Smooth muscle cell (in vitro differentiated cells): Measurements from ENCODE around the gene ARHGAP45. TPM values are rescaled to one million over a fixed set of nuclear protein-coding genes. Genes with fewer than 3 reads are reported as not detected.
A peak's percentile ranks its signal among the peaks of the same experiment; 100 is the strongest.
"Not testable (repeated sequence)": the region's sequence is repeated elsewhere in the genome, so short reads cannot be mapped to it uniquely, and the experiment has no call there.

Source experiments
- DNase-seq: peaks from one replicate; lab custom pipeline; 2025; ENCODE audit not compliant: unreplicated experiment; lab: John Stamatoyannopoulos, UW
- H2AFZ ChIP-seq: fragments of 200-600 bp; sonication (generic); 2 replicates; pipeline ENCODE4 v1.6.0; 2016; ENCODE audit warnings: antibody characterized with exemption, low read depth, mild to moderate bottlenecking
- H3F3A ChIP-seq: fragments of 200-600 bp; sonication (generic); 2 replicates; pipeline ENCODE4 v1.6.0; 2017; ENCODE audit warnings: antibody characterized with exemption, low read depth
- H3K27ac ChIP-seq: fragments of 200-600 bp; sonication (generic); 2 replicates; pipeline ENCODE4 v1.5.1; 2016; ENCODE audit warnings: low read depth, mild to moderate bottlenecking
- H3K27me3 ChIP-seq: fragments of 200-600 bp; sonication (generic); 2 replicates; pipeline ENCODE4 v1.6.1; 2016; ENCODE audit warnings: low read depth, mild to moderate bottlenecking
- H3K36me3 ChIP-seq: fragments of 200-600 bp; sonication (generic); 2 replicates; pipeline ENCODE4 v1.5.1; 2016; ENCODE audit warnings: low read depth
- H3K4me1 ChIP-seq: fragments of 200-600 bp; sonication (generic); 2 replicates; pipeline ENCODE4 v1.5.1; 2016; ENCODE audit warnings: low read depth
- H3K4me2 ChIP-seq: fragments of 200-600 bp; sonication (generic); 2 replicates; pipeline ENCODE4 v1.6.0; 2016; ENCODE audit warnings: mild to moderate bottlenecking
- H3K4me3 ChIP-seq: fragments of 200-600 bp; sonication (generic); 2 replicates; pipeline ENCODE4 v1.5.1; 2016; ENCODE audit warnings: mild to moderate bottlenecking
- H3K79me2 ChIP-seq: fragments of 200-600 bp; sonication (generic); 2 replicates; pipeline ENCODE4 v1.6.0; 2016; ENCODE audit warnings: low read depth, mild to moderate bottlenecking
- H3K9ac ChIP-seq: fragments of 200-600 bp; sonication (generic); 2 replicates; pipeline ENCODE4 v1.6.0; 2016; ENCODE audit warnings: low read depth
- H3K9me3 ChIP-seq: fragments of 200-600 bp; sonication (generic); replicated peaks from 2 replicates; pipeline ENCODE4 v1.5.1; 2016; ENCODE audit warnings: low read depth
- H4K20me1 ChIP-seq: fragments of 200-600 bp; sonication (generic); 2 replicates; pipeline ENCODE4 v1.6.0; 2016; ENCODE audit warnings: low read depth
- WGBS: methylation state at CpG from one replicate; pipeline ENCODE4 v1.1.7; 2016; ENCODE audit warnings: low lambda C conversion rate; 5-methylcytosine and 5-hydroxymethylcytosine counted together
- polyA plus RNA-seq: library from polyadenylated mRNA; unstranded; fragments of >200 nt; fragmentation: Nextera tagmentation; extraction: Ambion mirVana; gene quantifications from 2 replicates; pipeline ENCODE4 v1.2.1, GENCODE V29; 2016
- total RNA-seq: library from RNA; depleted of rRNA; stranded (reverse); fragments of >200 nt; gene quantifications from 2 replicates; pipeline ENCODE4 v1.2.3, GENCODE V29; 2014
- TF ChIP-seq, protein P1 (sequence below): fragments of 200-600 bp; sonication (generic); IDR thresholded peaks from 2 replicates; pipeline ENCODE4 v1.5.1; 2017; ENCODE audit warnings: borderline replicate concordance, mild to moderate bottlenecking, antibody characterized with exemption; ENCODE audit not compliant: insufficient read depth, poor library complexity, severe bottlenecking

ARHGAP45 gene
- total and polyA plus RNA-seq, 2 experiments from 2014 or later: 4.4 to 8.0 TPM

DNA sequence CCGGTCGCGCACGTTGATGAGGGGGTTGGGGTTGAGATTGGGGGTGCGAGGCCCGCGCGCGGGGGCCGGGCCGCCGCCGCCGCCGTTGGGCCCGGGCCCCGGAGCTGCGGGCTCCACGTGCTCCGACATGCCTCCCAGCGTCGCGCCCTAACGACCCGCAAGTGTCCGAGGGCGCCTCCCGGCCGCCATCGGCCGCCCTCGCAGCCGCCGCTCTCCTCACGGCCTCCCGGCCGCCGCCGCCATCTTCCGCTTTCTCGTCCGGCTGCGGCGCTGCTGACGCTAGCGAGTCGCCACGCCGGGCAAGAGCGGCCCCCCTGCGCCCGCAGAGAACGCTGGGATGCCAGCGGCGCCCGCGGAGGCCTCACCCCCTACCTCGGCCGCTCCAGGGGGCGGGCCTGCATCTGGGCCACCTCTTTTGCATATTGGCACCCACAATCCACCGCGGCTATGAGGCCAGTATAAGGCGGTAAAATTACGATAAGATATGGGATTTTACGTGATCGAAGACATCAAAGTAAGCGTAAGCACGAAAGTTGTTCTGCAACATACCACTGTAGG lies 46.0 kb upstream of the ARHGAP45 start, which contains the start of gene TMEM259:
Gene TMEM259 (minus strand): TSS at position 256 of the 558 bp plus-strand sequence. CDS start 127 bp downstream, at position 129.
- WGBS: under 1% methylated on average over 44 of the region's 68 CpGs
- Histone ChIP-seq H3F3A (peaks cover 12% of the 10 kb centered on the region), H3K4me1 (peaks cover 29% of the 10 kb centered on the region), H3K27me3 (no peaks in the 10 kb centered on the region), H3K4me3 (peak within 1 kb of the TSS; percentile 87), H3K27ac (peak within 1 kb of the TSS; percentile 95), H3K36me3 (no peaks in the 10 kb centered on the region), H4K20me1 (peaks cover 47% of the 10 kb centered on the region), H3K9me3 (no peaks in the 10 kb centered on the region), H3K9ac (peak within 1 kb of the TSS; percentile 97), H2AFZ (no peak within 1 kb of the TSS), H3K79me2 (peaks cover 48% of the 10 kb centered on the region), H3K4me2 (peak within 1 kb of the TSS; percentile 96)
- peak; percentile 87 for DNase-seq
- TF ChIP-seq, protein P1, sequence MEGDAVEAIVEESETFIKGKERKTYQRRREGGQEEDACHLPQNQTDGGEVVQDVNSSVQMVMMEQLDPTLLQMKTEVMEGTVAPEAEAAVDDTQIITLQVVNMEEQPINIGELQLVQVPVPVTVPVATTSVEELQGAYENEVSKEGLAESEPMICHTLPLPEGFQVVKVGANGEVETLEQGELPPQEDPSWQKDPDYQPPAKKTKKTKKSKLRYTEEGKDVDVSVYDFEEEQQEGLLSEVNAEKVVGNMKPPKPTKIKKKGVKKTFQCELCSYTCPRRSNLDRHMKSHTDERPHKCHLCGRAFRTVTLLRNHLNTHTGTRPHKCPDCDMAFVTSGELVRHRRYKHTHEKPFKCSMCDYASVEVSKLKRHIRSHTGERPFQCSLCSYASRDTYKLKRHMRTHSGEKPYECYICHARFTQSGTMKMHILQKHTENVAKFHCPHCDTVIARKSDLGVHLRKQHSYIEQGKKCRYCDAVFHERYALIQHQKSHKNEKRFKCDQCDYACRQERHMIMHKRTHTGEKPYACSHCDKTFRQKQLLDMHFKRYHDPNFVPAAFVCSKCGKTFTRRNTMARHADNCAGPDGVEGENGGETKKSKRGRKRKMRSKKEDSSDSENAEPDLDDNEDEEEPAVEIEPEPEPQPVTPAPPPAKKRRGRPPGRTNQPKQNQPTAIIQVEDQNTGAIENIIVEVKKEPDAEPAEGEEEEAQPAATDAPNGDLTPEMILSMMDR: no peak

DNA sequence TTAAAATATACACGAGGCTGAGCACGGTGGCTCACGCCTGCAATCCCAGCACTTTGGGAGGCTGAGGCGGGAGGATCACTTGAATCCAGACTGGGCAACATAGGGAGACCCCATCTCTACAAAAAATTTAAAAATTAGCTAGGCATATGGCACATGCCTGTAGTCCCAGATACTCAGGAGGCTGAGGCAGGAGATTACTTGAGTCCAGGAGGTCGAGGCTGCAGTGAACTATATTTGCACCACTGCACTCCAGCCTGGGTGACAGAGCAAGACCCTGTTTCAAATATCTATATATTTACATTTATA lies 43.1 kb upstream of the ARHGAP45 start:
- 95% methylated on average over 5 of the region's 5 CpGs for WGBS
- not testable (repeated sequence) for DNase-seq, H3K27ac ChIP-seq, H3K4me2 ChIP-seq, H3K9ac ChIP-seq, H3K36me3 ChIP-seq, H2AFZ ChIP-seq, H3K4me3 ChIP-seq, H3K9me3 ChIP-seq, H3K27me3 ChIP-seq
- Histone ChIP-seq H3K4me1 (peaks cover 23% of the 10 kb centered on the region), H3F3A (peaks cover 15% of the 10 kb centered on the region), H4K20me1 (peaks cover 41% of the 10 kb centered on the region), H3K79me2 (peaks cover 47% of the 10 kb centered on the region)

DNA sequence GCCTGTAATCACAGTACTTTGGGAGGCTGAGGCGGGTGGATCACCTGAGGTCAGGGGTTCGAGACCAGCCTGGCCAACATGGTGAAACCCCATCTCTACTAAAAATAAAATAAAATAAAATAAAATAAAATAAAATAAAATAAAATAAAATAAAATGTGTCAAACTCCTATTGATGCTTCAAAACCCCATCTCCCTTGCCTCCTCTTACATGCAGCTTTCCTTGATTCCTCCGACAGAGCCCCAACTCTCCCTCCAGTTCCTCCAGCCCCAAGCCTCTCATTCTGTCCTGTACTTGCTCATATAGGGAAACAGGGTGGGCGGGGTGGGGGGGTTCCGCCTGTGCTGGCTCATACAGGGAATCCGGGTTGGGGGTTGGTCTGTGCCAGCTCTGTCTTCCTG lies 41.9 kb upstream of the ARHGAP45 start:
- not testable (repeated sequence) for DNase-seq, H2AFZ ChIP-seq, H3K9ac ChIP-seq, H3K36me3 ChIP-seq, H3K27me3 ChIP-seq, H3K4me3 ChIP-seq, H3K9me3 ChIP-seq, H3K4me2 ChIP-seq
- peaks cover 47% of the 10 kb centered on the region for H3K79me2 ChIP-seq
- peaks cover 15% of the 10 kb centered on the region for H3F3A ChIP-seq
- peaks cover 13% of the 10 kb centered on the region for H3K4me1 ChIP-seq
- peak overlapping the region; percentile 95 for H3K27ac ChIP-seq
- peaks cover 41% of the 10 kb centered on the region for H4K20me1 ChIP-seq
- over 99% methylated on average over 6 of the region's 6 CpGs for WGBS

DNA sequence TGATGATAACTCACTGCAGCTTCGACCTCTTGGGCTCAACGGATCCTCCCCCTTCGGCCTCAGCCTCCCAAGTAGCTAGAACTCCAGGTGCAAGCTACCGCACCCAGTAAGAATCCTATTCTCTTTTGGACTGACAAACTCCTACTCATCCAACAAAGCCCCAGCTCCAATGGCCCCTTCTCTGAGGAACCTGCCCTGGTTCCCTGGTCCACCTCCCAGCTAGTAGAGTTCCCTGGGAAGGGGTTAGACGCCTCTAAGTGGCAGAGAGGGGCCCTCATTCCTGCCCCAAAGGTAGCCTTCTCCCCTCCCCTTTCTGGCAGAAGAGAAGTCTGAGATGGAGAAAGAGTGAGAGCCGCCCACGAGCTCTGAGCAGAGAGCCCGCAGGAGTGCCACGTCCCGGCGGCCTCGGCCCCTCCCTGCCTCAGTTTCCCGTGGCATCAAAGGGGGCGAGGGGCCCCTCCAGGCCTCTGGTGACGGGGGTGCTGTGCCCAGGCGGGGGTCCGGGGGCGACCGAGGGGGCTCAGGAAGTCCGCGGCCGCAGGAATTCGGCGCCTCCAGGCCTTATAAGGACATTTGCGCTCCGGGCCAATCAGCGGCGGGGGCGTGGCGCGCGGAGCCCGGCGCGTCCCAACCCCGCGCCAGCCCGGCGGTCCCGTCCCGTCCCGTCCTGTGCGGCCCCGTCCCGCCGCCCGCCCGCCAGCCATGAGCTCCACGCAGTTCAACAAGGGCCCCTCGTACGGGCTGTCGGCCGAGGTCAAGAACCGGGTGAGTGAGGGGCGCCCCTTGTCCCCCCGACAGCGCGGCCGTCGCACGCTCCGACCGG lies 40.8 kb upstream of the ARHGAP45 start, which contains the start of gene CNN2:
Gene CNN2 (plus strand): TSS at position 649 of the 823 bp plus-strand sequence. CDS start 54 bp downstream, at position 703.
- H3K36me3 ChIP-seq: no peaks in the 10 kb centered on the region
- H2AFZ ChIP-seq: peak within 1 kb of the TSS; percentile 91
- peak within 1 kb of the TSS; percentile 95 for H3K27ac ChIP-seq
- H3F3A ChIP-seq: peaks cover 15% of the 10 kb centered on the region
- H3K4me1 ChIP-seq: peaks cover 20% of the 10 kb centered on the region
- H3K9ac ChIP-seq: peak within 1 kb of the TSS; percentile 90
- H3K9me3 ChIP-seq: no peaks in the 10 kb centered on the region
- peak within 1 kb of the TSS; percentile 98 for H3K4me3 ChIP-seq
- WGBS: 2% methylated on average over 48 of the region's 63 CpGs
- peaks cover 46% of the 10 kb centered on the region for H4K20me1 ChIP-seq
- peaks cover 51% of the 10 kb centered on the region for H3K79me2 ChIP-seq
- TF ChIP-seq, protein P1: no peak
- peak within 1 kb of the TSS; percentile 99 for H3K4me2 ChIP-seq
- no peaks in the 10 kb centered on the region for H3K27me3 ChIP-seq
- DNase-seq: peak; percentile 43
